Peyer's patch (tissue), 4 donors: Measurements from ENCODE around the gene PRX.
"Not testable (repeated sequence)": the region's sequence is repeated elsewhere in the genome, so short reads cannot be mapped to it uniquely, and the experiment has no call there.

Experiments
- POLR2A ChIP-seq, 2 donors: fragments of 450-650 bp; IDR thresholded peaks; one replicate each; pipeline ENCODE4 v1.5.1; 2017; ENCODE audit warnings: antibody characterized with exemption in 2 of 2, mild to moderate bottlenecking in 2 of 2, moderate library complexity in 2 of 2
- TF ChIP-seq, protein P1 (sequence below), 6 experiments: fragments of 450-650 bp in 4 of 6; fragments of 200-600 bp in 2 of 6; sonication (generic) in 1 of 6; IDR thresholded peaks; one replicate each; pipeline ENCODE4 v1.5.1; 2017 to 2019; ENCODE audit warnings: antibody characterized with exemption in 6 of 6, mild to moderate bottlenecking in 3 of 6, moderate library complexity in 1 of 6

- TF ChIP-seq, protein P1, sequence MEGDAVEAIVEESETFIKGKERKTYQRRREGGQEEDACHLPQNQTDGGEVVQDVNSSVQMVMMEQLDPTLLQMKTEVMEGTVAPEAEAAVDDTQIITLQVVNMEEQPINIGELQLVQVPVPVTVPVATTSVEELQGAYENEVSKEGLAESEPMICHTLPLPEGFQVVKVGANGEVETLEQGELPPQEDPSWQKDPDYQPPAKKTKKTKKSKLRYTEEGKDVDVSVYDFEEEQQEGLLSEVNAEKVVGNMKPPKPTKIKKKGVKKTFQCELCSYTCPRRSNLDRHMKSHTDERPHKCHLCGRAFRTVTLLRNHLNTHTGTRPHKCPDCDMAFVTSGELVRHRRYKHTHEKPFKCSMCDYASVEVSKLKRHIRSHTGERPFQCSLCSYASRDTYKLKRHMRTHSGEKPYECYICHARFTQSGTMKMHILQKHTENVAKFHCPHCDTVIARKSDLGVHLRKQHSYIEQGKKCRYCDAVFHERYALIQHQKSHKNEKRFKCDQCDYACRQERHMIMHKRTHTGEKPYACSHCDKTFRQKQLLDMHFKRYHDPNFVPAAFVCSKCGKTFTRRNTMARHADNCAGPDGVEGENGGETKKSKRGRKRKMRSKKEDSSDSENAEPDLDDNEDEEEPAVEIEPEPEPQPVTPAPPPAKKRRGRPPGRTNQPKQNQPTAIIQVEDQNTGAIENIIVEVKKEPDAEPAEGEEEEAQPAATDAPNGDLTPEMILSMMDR (IDR thresholded peaks at IDR 0.05): not testable (repeated sequence)
- TF ChIP-seq POLR2A (IDR thresholded peaks at IDR 0.05): not testable (repeated sequence)
Measured at GRCh38 chr19:40430242-40430641, 17.1 kb upstream of the PRX start.
